ENCODE results near the gene PRDM16. TPM values are rescaled to one million over a fixed set of nuclear protein-coding genes. Genes with fewer than 3 reads are reported as not detected.

Gene PRDM16
- total RNA-seq, 1 experiment from 2014 or later = 6.1 TPM

GRCh38 chr1:3135073-3135702 lies 66.2 kb downstream of the PRDM16 start:
- Histone ChIP-seq H3K79me2 (ENCODE audit: insufficient read depth, low read length) (no peaks in the 10 kb centered on the region), H3K9ac (ENCODE audit: low read length) (no peak overlapping the region), H3K27ac (ENCODE audit: low read depth, low read length) (no peak overlapping the region), H3K4me2 (ENCODE audit: low read length) (no peak overlapping the region), H3K27me3 (ENCODE audit: insufficient read depth, low read length) (no peaks in the 10 kb centered on the region), H3K4me1 (ENCODE audit: control insufficient read depth in 1 of 2, insufficient read depth in 2 of 2, low read length in 2 of 2) (no peaks in the 10 kb centered on the region), H3K4me3 (replicated peaks in 1 of 2; ENCODE audit: low read depth in 1 of 2, low read length in 2 of 2) (no peak overlapping the region), H3K9me2 (ENCODE audit: insufficient read depth) (no peaks in the 10 kb centered on the region), H3K9me3 (ENCODE audit: control insufficient read depth in 1 of 2, insufficient read depth in 1 of 2, low read depth in 1 of 2, low read length in 2 of 2) (no peaks in the 10 kb centered on the region), H4K20me1 (ENCODE audit: insufficient read depth) (no peaks in the 10 kb centered on the region), H3K36me3 (ENCODE audit: control insufficient read depth in 1 of 2, insufficient read depth in 2 of 2, low read length in 2 of 2) (no peaks in the 10 kb centered on the region), H2AFZ (ENCODE audit: low read depth, low read length, poor library complexity, severe bottlenecking) (no peak overlapping the region)
- DNase-seq (ENCODE audit: low read depth, low spot score) = no peak
- intact Hi-C loops (cut with micrococcal nuclease) = no loop called here
- ATAC-seq = no peak
- CTCF ChIA-PET = no interaction called here
- TF ChIP-seq MAX (IDR thresholded peaks at IDR 0.05) (no peak), SP1 (IDR thresholded peaks at IDR 0.05; ENCODE audit: low read depth) (no peak), YY1 (IDR thresholded peaks at IDR 0.05; ENCODE audit: extremely low read depth, insufficient replicate concordance, low read depth, low read length) (no peak), EZH2phosphoT487 (IDR thresholded peaks at IDR 0.05; ENCODE audit: borderline replicate concordance) (no peak), EGR1 (IDR thresholded peaks at IDR 0.05; ENCODE audit: low read depth) (no peak), RAD21 (IDR thresholded peaks at IDR 0.05; ENCODE audit: low read depth) (no peak)
- RAD21 ChIA-PET (ENCODE audit: low non-redundant PET in 1 of 2, low total read pairs in 2 of 2, uncharacterized antibody in 2 of 2, unreplicated experiment in 2 of 2) = no interaction called here
- BruUV-seq (replicated peaks) = no TSS peak
- POLR2A ChIA-PET = no interaction called here

- Histone ChIP-seq H3K9me2 (ENCODE audit: insufficient read depth) (no peaks in the 10 kb centered on the region), H3K36me3 (ENCODE audit: control insufficient read depth in 1 of 2, insufficient read depth in 2 of 2, low read length in 2 of 2) (no peaks in the 10 kb centered on the region), H3K4me3 (replicated peaks in 1 of 2; ENCODE audit: low read depth in 1 of 2, low read length in 2 of 2) (no peak overlapping the region), H3K79me2 (ENCODE audit: insufficient read depth, low read length) (no peaks in the 10 kb centered on the region), H2AFZ (ENCODE audit: low read depth, low read length, poor library complexity, severe bottlenecking) (no peak overlapping the region), H4K20me1 (ENCODE audit: insufficient read depth) (no peaks in the 10 kb centered on the region), H3K27me3 (ENCODE audit: insufficient read depth, low read length) (no peaks in the 10 kb centered on the region), H3K9me3 (ENCODE audit: control insufficient read depth in 1 of 2, insufficient read depth in 1 of 2, low read depth in 1 of 2, low read length in 2 of 2) (no peaks in the 10 kb centered on the region), H3K27ac (ENCODE audit: low read depth, low read length) (no peak overlapping the region), H3K9ac (ENCODE audit: low read length) (no peak overlapping the region), H3K4me2 (ENCODE audit: low read length) (no peak overlapping the region), H3K4me1 (ENCODE audit: control insufficient read depth in 1 of 2, insufficient read depth in 2 of 2, low read length in 2 of 2) (no peaks in the 10 kb centered on the region)
- DNase-seq (ENCODE audit: low read depth, low spot score) (no peak), ATAC-seq (no peak)
- ChIA-PET RAD21 (ENCODE audit: low non-redundant PET in 1 of 2, low total read pairs in 2 of 2, uncharacterized antibody in 2 of 2, unreplicated experiment in 2 of 2) (no interaction called here), POLR2A (no interaction called here), CTCF (no interaction called here)
- BruUV-seq (replicated peaks) = no TSS peak
- intact Hi-C loops (cut with micrococcal nuclease) = no loop called here
- TF ChIP-seq EZH2phosphoT487 (IDR thresholded peaks at IDR 0.05; ENCODE audit: borderline replicate concordance) (no peak), EZH2 (IDR thresholded peaks at IDR 0.05) (no peak), CBX3 (IDR thresholded peaks at IDR 0.05; ENCODE audit: low read depth) (no peak), SP1 (IDR thresholded peaks at IDR 0.05; ENCODE audit: low read depth) (no peak), TCF7L2 (IDR thresholded peaks at IDR 0.05; ENCODE audit: borderline replicate concordance, extremely low read depth, insufficient read depth, insufficient read length) (no peak), EGR1 (IDR thresholded peaks at IDR 0.05; ENCODE audit: low read depth) (no peak), YY1 (IDR thresholded peaks at IDR 0.05; ENCODE audit: extremely low read depth, insufficient replicate concordance, low read depth, low read length) (no peak), CTCF (IDR thresholded peaks at IDR 0.05 in 2 of 3, conservative IDR thresholded peaks at IDR 0.05 in 1 of 3; ENCODE audit: borderline replicate concordance in 1 of 3, insufficient read depth in 1 of 3, low read depth in 2 of 3, low read length in 2 of 3) (no peak), MAX (IDR thresholded peaks at IDR 0.05) (no peak), ZBTB33 (IDR thresholded peaks at IDR 0.05; ENCODE audit: extremely low read depth, insufficient replicate concordance, low read length) (no peak), SIN3A (IDR thresholded peaks at IDR 0.05; ENCODE audit: low read depth) (no peak), CEBPB (IDR thresholded peaks at IDR 0.05; ENCODE audit: low read depth) (no peak)
Measured at GRCh38 chr1:3135744-3136455, 66.9 kb downstream of the PRDM16 start.
